Gastrocnemius medialis (tissue), 4 donors: ENCODE measurements around the gene TIPARP. TPM values are rescaled to one million over a fixed set of nuclear protein-coding genes. Genes with fewer than 3 reads are reported as not detected.

Experiments used
- ATAC-seq, 2 donors: fragments of 150-250 bp; one replicate each; pipeline ENCODE4 v1.9.1; 2016
- DNase-seq, 2 donors: peaks; one replicate each; pipeline ENCODE4 v3.0.0-alpha.2; 2019
- H3K27ac ChIP-seq, 4 donors: fragments of 200-600 bp; sonication (generic); 1 replicate in 1 of 4; 2 replicates in 3 of 4; pipeline ENCODE4 v1.5.1; 2016 to 2018; ENCODE audit warnings: mild to moderate bottlenecking in 2 of 4, moderate library complexity in 1 of 4
- H3K27me3 ChIP-seq, 3 donors: fragments of 200-600 bp; sonication (generic) in 2 of 3; 1 replicate in 1 of 3; 2 replicates in 2 of 3; pipeline versions ENCODE4 v1.5.1 to v1.6.0; 2016 to 2019; ENCODE audit warnings: mild to moderate bottlenecking in 1 of 3, moderate library complexity in 1 of 3
- H3K36me3 ChIP-seq, 2 donors: fragments of 200-600 bp; sonication (generic) in 1 of 2; one replicate each; pipeline ENCODE4 v1.5.1; 2017 to 2018
- H3K4me1 ChIP-seq, 2 donors: fragments of 200-600 bp; sonication (generic) in 1 of 2; one replicate each; pipeline ENCODE4 v1.5.1; 2016 to 2017; ENCODE audit warnings: mild to moderate bottlenecking in 2 of 2
- H3K4me3 ChIP-seq, 4 donors: fragments of 200-600 bp; sonication (generic) in 3 of 4; 1 replicate in 1 of 4; 2 replicates in 3 of 4; pipeline ENCODE4 v1.5.1; 2016 to 2019; ENCODE audit warnings: mild to moderate bottlenecking in 2 of 4
- H3K9me3 ChIP-seq, 3 donors: fragments of 200-600 bp; sonication (generic) in 2 of 3; 1 replicate in 1 of 3; 2 replicates in 2 of 3; pipeline ENCODE4 v1.5.1; 2016 to 2019
- POLR2A ChIP-seq, 2 donors: fragments of 450-650 bp; IDR thresholded peaks; one replicate each; pipeline ENCODE4 v1.6.1; 2017; ENCODE audit warnings: antibody characterized with exemption in 2 of 2, mild to moderate bottlenecking in 2 of 2, moderate library complexity in 2 of 2
- in situ Hi-C, 4 donors: fragments of 200-750 bp; cut with MboI; loops; one replicate each; pipeline versions ENCODE4 v1.15.0 to v1.8.0; 2017; ENCODE audit warnings: low sequenced_read_pairs in 4 of 4
- intact Hi-C: fragments of 100-400 bp; cut with DNase I; formaldehyde crosslinking; loops from one replicate; pipeline ENCODE4 v1.15.1; 2023; ENCODE audit warnings: low total_unique reads
- total RNA-seq, 4 donors: library from RNA; depleted of rRNA; stranded (reverse); fragments of >200 nt; gene quantifications; one replicate each; pipeline versions ENCODE4 v1.1.0 to v1.2.3, GENCODE V29; 2016
- TF ChIP-seq, protein P1 (sequence below), 5 experiments: fragments of 450-650 bp in 3 of 5; fragments of 200-600 bp in 2 of 5; sonication (generic) in 2 of 5; IDR thresholded peaks in 4 of 5; conservative IDR thresholded peaks in 1 of 5; 1 replicate in 4 of 5; 2 replicates in 1 of 5; pipeline ENCODE4 v1.5.1; 2016 to 2019; ENCODE audit warnings: antibody characterized with exemption in 5 of 5, mild to moderate bottlenecking in 3 of 5, moderate library complexity in 3 of 5

Gene TIPARP
- total RNA-seq, 4 donors from 2014 or later: 16.0 to 50.2 (median 31.7) TPM

DNA sequence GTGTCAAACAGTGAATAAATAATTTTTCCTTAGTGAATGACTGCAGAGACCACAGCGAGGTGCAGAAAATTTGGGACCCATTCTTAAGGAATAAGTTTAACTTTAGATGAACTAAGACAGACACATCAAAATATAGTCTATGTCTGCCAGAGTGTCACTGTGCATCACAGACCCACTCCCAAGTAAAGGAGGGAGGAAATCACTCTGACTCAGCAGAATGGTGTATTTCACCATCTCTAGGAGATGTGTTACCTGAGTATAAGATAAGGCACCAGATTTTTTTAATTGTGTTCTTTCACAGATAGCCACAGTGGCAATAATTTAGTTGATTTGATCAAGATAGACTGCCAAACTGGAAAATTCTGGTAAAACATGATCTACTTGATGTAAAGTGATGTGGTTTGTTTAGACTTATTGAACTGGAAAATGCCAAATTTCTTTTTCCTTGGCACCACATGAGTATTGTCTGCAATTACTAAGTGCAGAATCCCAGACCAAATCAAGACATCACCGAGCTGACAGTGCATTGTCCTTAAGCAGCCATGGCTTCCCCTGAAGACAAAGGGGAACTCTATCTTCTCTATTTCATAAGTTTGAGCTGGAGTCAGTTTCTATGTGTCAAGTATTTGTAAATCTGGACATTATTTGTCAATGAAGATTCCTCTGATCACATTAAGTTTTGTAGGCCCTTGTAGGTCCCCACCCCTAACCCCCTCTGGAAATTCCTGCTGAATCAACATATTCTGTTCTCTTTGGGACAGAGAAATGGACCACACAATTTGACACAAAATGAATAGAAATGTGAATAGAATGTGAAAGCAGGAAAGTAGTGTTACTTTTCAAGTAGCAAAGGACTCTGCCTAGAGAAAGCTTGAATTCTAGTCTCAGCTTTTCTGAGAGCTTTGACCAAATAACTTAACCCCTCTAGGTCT lies 47.6 kb downstream of the TIPARP start:
- intact Hi-C loops: no loop called here
- no peak for DNase-seq

DNA sequence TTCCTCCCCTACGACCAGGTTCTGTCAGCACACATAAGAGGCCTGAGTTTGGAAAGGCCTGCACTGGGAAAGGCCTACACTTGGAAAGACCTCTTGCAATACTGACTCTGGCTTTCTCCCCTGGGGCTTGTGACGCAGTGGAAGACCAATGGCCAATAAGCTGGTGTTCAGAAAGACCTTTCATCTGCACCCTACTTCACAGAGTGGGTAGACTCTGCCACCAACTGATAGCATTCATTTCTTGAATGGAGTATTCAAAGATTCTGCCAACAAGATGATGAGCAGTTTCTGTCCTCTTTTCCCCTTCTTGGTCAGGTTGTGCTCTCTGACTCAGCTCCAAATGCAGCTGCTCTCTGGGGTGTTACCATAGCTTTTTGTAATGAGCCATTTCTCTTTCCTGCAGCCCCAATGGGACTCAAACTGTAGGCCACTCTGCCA lies 48.8 kb downstream of the TIPARP start:
- no peaks in the 10 kb centered on the region for H3K9me3 ChIP-seq
- no peaks in the 10 kb centered on the region for H3K36me3 ChIP-seq
- DNase-seq (no peak), ATAC-seq (no peak)
- TF ChIP-seq, protein P1, sequence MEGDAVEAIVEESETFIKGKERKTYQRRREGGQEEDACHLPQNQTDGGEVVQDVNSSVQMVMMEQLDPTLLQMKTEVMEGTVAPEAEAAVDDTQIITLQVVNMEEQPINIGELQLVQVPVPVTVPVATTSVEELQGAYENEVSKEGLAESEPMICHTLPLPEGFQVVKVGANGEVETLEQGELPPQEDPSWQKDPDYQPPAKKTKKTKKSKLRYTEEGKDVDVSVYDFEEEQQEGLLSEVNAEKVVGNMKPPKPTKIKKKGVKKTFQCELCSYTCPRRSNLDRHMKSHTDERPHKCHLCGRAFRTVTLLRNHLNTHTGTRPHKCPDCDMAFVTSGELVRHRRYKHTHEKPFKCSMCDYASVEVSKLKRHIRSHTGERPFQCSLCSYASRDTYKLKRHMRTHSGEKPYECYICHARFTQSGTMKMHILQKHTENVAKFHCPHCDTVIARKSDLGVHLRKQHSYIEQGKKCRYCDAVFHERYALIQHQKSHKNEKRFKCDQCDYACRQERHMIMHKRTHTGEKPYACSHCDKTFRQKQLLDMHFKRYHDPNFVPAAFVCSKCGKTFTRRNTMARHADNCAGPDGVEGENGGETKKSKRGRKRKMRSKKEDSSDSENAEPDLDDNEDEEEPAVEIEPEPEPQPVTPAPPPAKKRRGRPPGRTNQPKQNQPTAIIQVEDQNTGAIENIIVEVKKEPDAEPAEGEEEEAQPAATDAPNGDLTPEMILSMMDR (IDR thresholded peaks at IDR 0.05 in 4 of 5, conservative IDR thresholded peaks at IDR 0.05 in 1 of 5): no peak
- no peak for TF ChIP-seq POLR2A (IDR thresholded peaks at IDR 0.05)
- intact Hi-C loops (no loop called here), in situ Hi-C loops (no loop called here)
- H3K27me3 ChIP-seq: no peaks in the 10 kb centered on the region
- no peaks in the 10 kb centered on the region for H3K4me1 ChIP-seq
- no peak overlapping the region for H3K4me3 ChIP-seq
- H3K27ac ChIP-seq: no peak overlapping the region

More for the DNA sequence above, 47.6 kb downstream of the TIPARP start:
- H3K27me3 ChIP-seq: no peaks in the 10 kb centered on the region
- TF ChIP-seq POLR2A (IDR thresholded peaks at IDR 0.05): no peak
- TF ChIP-seq, protein P1 (IDR thresholded peaks at IDR 0.05 in 4 of 5, conservative IDR thresholded peaks at IDR 0.05 in 1 of 5): no peak
- no peak overlapping the region for H3K4me3 ChIP-seq
- no peak for ATAC-seq
- no peaks in the 10 kb centered on the region for H3K9me3 ChIP-seq
- no peaks in the 10 kb centered on the region for H3K4me1 ChIP-seq
- H3K36me3 ChIP-seq: no peaks in the 10 kb centered on the region
- in situ Hi-C loops: no loop called here
- H3K27ac ChIP-seq: no peak overlapping the region

DNA sequence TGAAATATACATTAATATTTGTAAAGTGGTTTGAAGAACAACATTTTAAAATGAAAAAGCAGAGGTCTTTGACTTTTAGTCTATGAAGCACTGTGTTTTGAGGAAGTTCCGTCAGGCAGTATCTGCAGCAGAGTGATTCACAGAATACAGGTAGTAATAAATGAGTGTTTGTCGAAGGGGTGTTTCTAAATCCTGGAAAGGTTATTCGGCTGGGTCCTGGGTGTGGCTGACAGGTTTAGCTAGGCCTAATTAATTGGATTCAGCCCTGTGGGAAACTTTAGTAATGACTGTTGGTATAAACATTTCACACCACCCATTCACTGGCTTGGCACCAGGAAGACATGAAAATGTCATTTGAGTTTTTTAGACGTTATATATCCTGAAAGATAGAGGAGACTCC lies 51.3 kb downstream of the TIPARP start:
- DNase-seq (no peak), ATAC-seq (no peak)
- intact Hi-C loops (no loop called here), in situ Hi-C loops (no loop called here)
- Histone ChIP-seq H3K4me1 (no peaks in the 10 kb centered on the region), H3K4me3 (no peak overlapping the region), H3K9me3 (no peaks in the 10 kb centered on the region), H3K36me3 (no peaks in the 10 kb centered on the region), H3K27me3 (no peaks in the 10 kb centered on the region), H3K27ac (no peak overlapping the region)
- TF ChIP-seq, protein P1 (IDR thresholded peaks at IDR 0.05 in 4 of 5, conservative IDR thresholded peaks at IDR 0.05 in 1 of 5): no peak
- no peak for TF ChIP-seq POLR2A (IDR thresholded peaks at IDR 0.05)

DNA sequence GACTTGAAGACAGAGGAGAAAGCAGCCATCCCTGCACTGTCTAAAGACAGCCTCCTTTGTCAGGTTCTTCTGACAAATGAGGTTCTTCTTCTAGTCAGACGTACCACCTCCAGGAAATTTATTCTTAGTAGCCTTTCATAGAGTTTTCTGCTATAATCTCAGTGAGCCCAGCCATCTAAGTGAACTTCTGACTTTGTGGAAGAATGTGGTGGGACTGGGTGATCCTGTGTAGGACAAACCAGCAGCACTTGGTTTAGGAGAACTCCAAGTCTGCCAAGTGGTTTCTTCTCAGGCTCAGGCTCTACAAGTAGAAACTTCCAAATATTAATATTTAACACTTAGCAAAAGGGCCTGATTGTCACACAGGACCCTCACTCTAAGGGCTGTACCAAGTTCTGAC lies 52.1 kb downstream of the TIPARP start:
- no peaks in the 10 kb centered on the region for H3K27me3 ChIP-seq
- DNase-seq: no peak
- no peak overlapping the region for H3K4me3 ChIP-seq
- in situ Hi-C loops: no loop called here
- intact Hi-C loops: no loop called here
- TF ChIP-seq POLR2A (IDR thresholded peaks at IDR 0.05): no peak
- TF ChIP-seq, protein P1 (IDR thresholded peaks at IDR 0.05 in 4 of 5, conservative IDR thresholded peaks at IDR 0.05 in 1 of 5): no peak
- no peak for ATAC-seq
- no peaks in the 10 kb centered on the region for H3K9me3 ChIP-seq
- no peaks in the 10 kb centered on the region for H3K36me3 ChIP-seq
- H3K4me1 ChIP-seq: no peaks in the 10 kb centered on the region
- no peak overlapping the region for H3K27ac ChIP-seq
